GM18511 (cell line): Measurements from ENCODE around the gene CDH23.

Experiments used
- ATAC-seq: cut with Tn5 transposase; IDR thresholded peaks from one replicate; pipeline ENCODE4 v1.9.1; 2021; ENCODE audit warnings: mild to moderate bottlenecking, moderate library complexity; ENCODE audit not compliant: unreplicated experiment

Gene CDH23

GRCh38 chr10:71419002-71419540 is 22.4 kb downstream of the CDH23 start:
- no peak for ATAC-seq

- ATAC-seq: no peak
Observed at GRCh38 chr10:71419750-71420149, 23.0 kb downstream of the CDH23 start.

- ATAC-seq: no peak
Observed at GRCh38 chr10:71421075-71421434, 24.3 kb downstream of the CDH23 start.

GRCh38 chr10:71423250-71423649 is 26.5 kb downstream of the CDH23 start:
- ATAC-seq: no peak

GRCh38 chr10:71423901-71424300 is 27.2 kb downstream of the CDH23 start:
- ATAC-seq: no peak

GRCh38 chr10:71424496-71425194 is 27.9 kb downstream of the CDH23 start:
- no peak for ATAC-seq

- ATAC-seq: no peak
Observed at GRCh38 chr10:71426058-71426605, 29.4 kb downstream of the CDH23 start.

- ATAC-seq: no peak
Observed at GRCh38 chr10:71427246-71427645, 30.5 kb downstream of the CDH23 start.

- ATAC-seq: no peak
Observed at GRCh38 chr10:71429304-71429703, 32.6 kb downstream of the CDH23 start.

- ATAC-seq: no peak
Observed at GRCh38 chr10:71429929-71430328, 33.2 kb downstream of the CDH23 start.

GRCh38 chr10:71431239-71432100 is 34.8 kb downstream of the CDH23 start:
- no peak for ATAC-seq

GRCh38 chr10:71432101-71432905 is 35.6 kb downstream of the CDH23 start:
- no peak for ATAC-seq

GRCh38 chr10:71432956-71433767 is 36.4 kb downstream of the CDH23 start:
- no peak for ATAC-seq

GRCh38 chr10:71433768-71434744 is 37.3 kb downstream of the CDH23 start:
- no peak for ATAC-seq

GRCh38 chr10:71434760-71435394 is 38.2 kb downstream of the CDH23 start:
- ATAC-seq: no peak

- ATAC-seq: no peak
Observed at GRCh38 chr10:71435571-71436267, 39.0 kb downstream of the CDH23 start.

GRCh38 chr10:71436268-71437125 is 39.8 kb downstream of the CDH23 start:
- ATAC-seq: no peak
